ENCODE data around the gene NSD2.

- no peak for TF ChIP-seq YY1 (tag by site-specific recombination; IDR thresholded peaks at IDR 0.05)
- TF ChIP-seq PRDM10 (tag by site-specific recombination; IDR thresholded peaks at IDR 0.05) = no peak
These were observed 72.7 kb downstream of the NSD2 start for GRCh38 chr4:1943928-1944327.
